Superior temporal gyrus (tissue), 1 donor: Measurements from ENCODE around the gene CPED1.
"Not testable (repeated sequence)": the region's sequence is repeated elsewhere in the genome, so short reads cannot be mapped to it uniquely, and the experiment has no call there.

ENCODE experiments used
- DNase-seq: peaks from one replicate; pipeline ENCODE4 v3.0.0-alpha.2; 2016; ENCODE audit errors: extremely low spot score

CPED1 gene

DNA sequence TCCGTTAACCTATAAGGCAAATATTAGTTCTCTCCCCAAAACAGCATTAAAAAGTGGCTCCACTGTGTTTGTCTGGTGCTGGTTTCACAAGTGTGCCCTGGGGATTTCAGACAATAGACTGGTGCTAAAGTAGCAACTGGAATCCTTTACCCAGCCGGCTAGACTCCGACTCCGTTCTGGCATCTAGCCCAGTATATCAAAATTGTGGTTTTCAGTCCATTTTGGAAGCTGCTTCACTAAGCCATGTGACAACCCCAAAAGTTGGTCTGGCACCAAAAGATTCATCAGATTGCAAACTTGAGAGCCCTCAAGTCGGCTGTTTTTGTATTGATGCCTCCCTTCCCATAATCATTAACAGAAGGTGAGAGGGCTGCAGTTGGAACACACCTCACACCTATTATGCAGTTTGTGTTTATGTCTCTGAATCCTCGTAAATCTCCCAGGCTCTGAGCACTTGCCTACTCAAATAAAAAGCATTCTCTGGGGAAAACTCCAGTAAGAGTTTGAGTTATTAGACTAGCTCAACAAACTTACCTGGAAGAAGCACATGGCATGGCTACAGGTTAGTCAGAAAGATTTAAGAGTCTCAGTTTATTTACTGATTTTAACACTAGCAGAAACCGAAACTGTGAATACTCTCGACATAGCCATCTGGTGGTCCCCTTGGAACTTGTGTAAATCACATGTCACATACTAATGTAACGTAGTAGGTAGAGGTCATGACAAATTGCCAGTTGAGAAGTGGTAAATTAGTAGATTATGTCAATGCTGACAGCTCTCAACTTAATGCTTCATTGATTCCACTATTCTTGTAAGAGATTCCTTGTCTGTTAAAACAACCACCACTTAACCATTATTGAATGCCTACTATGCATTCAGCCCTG, 325.5 kb downstream of the CPED1 start:
- no peak for DNase-seq

DNA sequence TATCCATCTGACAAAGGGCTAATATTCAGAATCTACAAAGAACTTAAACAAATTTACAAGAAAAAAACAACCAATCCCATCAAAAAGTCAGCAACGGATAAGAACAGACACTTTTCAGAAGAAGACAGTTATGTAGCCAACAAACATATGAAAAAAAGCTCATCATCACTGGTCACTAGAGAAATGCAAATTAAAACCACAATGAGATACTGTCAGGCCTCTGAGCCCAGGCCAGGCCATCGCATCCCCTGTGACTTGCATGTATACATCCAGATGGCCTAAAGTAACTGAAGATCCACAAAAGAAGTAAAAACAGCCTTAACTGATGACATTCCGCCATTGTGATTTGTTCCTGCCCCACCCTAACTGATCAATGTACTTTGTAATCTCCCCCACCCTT, 326.7 kb downstream of the CPED1 start:
- not testable (repeated sequence) for DNase-seq

DNA sequence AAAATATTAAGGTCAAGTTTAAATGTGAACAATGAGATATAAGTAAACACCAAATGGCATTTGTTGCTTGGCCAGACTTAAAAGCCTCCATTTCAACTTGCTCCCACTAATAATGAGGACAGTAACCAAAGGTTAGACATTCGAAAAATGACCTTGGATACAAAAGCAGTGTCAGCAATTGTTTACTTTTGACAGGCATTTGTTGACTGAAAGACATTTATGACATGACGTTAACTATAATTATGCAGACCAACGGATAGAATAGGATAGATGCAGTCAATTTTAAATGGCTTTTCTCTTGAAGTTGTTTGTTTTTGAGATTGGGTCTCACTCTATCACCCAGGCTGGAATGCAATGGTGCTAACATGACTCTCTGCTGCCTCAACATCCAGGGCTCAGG, 333.9 kb downstream of the CPED1 start:
- no peak for DNase-seq

DNA sequence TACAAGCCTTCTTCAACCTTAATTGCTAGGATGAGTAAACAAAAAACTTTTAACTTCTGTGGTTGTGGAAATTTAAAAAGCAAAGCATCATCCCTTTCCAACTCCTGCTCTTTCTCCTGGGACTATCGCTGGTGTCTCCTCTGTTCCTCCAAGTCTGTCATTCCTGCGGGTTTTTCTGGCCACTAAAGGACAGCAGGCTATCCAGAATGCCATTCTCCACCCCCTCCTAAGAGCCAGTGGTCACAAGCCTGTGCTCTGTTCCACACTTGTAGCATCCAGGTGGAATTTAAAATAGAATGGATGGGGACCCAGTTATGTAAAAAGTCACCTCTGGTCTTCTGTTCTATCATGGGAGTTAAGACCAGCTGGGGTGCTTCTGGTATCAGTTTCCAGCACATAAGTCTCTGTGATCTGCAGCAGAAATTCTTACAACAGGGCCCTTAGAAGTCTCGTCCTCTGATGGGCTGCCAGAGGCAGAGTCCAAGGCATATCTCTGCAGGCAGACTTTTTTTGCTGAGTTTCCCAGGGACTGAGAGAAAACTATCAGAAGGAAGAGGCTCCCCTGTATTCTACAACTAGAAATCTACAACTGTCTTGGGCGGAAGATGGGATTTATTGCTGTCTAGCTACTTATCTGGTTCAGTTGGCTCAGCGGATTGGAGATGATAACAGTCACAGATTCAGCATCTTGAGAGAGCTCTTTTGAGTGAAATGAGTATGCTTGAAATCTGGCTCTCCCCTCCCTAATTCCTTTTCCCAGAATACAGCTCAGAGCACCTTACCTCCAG, 335.2 kb downstream of the CPED1 start:
- DNase-seq = no peak

DNA sequence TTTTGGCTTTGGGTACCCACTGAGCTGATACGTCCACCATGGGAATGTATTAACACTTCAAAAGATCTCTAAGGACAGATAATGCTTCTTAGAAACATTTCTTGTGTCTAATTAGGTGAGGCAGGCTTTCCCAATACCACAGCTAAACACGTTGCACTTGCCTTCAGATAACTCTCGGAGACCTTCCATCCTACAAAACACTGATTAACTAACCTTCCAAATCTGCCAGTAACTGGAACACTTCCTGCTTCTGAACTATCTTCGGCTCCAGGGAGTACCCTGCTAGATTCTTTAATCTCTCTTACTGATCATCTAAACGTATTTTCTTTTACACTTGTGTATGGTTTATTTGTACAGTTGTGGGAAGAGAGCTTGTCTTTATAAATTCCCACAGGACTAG, 339.2 kb downstream of the CPED1 start:
- DNase-seq = no peak

DNA sequence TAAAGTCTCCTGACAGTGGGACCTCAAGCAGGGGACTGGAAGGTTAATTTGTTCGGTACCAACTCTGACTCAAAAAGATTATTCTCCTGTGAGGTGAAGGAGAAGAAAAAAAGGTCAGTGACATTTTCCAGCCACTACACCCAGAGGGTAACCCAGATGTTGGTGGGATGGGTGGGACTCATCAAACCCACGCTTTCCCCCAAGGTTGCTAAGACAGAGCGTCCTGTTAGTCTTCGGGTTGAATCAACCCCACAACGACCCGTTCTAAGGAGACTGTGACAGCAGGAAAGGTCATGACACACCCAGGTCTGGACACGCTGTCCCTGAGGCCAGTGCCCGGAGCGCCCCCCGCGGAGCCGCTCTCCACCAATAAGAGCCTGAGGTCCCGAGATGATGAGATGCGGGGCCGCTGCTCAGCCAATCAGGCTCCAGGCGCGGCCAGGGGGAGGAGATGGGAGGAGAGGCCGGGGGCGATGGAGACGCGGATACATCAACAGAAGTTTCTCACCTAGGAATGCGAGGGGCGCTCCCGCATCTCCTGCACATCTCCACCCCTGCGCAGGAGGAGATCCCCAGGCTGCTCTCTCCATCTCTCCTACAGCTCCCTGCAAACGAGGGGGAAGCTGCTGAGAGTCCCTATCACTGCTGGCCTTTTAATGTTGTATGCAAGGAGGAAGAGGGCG, 340.1 kb downstream of the CPED1 start, which contains the start of gene WNT16:
TSS of gene WNT16 (plus strand) at position 493 of the 683 bp plus-strand sequence. CDS start 293 bp downstream, outside the sequence.
- DNase-seq = no peak

DNA sequence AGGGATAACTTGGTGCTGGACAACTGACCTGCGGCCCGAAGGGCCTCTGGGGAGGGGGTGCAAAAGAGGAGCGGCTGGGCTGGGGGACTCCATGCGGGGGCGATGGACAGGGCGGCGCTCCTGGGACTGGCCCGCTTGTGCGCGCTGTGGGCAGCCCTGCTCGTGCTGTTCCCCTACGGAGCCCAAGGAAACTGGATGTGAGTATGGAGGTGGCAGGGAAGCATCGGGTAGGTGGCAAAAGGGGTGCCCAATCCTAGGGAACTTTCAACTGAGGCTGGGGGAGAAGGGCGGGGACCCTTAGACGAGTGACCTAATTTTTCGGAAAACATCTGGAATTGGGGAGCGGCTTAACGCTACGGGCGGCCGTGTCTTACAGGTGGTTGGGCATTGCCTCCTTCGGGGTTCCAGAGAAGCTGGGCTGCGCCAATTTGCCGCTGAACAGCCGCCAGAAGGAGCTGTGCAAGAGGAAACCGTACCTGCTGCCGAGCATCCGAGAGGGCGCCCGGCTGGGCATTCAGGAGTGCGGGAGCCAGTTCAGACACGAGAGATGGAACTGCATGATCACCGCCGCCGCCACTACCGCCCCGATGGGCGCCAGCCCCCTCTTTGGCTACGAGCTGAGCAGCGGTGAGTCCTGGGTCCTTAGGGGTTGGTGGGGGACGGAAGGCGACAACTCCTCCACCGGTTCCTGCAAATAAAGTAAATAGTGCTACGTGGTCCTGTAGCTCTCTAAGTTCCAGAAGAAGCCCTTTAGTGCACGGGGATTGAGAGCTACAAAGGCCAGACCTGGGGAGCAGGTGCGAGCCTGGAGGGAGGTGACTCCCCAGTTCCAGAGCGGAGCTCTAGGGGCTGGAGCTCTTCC, 340.9 kb downstream of the CPED1 start:
- DNase-seq = no peak

DNA sequence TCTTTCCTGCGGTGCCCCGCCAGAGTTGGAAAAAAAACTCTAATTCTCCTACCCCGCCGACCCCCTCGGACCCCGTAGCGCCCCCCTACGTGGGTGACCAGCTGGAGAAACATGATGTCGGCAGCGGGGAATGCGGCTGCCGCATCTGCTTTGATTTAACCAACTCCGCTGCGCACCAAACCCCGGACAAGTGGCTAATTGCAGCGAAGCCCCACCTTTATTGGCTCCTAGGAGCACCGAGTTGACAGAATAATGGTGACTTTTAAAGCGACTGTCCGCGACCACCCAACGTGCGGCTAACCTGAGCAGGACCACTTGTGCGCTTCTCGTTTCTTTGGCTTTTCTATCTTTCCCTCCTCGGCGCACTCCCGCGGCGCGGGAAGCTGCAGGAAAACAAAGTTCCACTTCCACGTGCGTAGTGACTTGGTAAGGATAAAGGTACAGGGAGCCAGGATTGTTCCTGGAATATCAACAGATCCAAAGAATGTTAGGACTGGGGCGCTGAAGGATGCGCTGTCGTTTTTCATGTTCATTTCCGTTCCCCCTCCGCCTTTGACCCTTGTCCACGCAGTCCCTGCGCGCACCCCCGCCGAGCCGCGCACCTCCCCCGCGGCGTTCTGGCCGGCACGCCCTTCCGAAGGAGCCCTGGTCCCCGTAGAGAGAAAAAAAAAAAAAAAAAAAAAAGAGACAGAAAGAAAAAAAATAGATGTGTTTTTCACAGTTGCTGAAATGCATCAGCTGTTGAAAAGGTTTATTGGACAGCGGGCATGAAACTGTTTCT, 341.7 kb downstream of the CPED1 start:
- DNase-seq = no peak

DNA sequence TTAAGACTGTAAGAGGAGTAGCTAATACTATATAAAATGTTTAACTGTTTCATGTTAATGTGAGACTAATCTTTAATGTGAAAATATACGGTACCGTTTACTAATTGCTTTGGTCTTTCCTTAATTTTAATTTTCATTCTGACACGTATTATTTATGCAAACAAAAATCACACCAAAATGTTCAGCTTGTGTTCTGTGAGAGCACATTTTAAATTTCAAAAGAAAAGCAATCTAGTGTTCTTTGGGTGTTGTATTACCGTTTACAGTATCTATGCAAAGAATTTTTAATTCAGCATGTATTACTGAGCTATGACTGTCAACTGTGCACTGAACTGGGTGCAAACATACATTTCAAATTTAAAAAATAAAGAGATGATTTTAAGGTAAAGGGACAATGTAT, 342.5 kb downstream of the CPED1 start:
- no peak for DNase-seq

DNA sequence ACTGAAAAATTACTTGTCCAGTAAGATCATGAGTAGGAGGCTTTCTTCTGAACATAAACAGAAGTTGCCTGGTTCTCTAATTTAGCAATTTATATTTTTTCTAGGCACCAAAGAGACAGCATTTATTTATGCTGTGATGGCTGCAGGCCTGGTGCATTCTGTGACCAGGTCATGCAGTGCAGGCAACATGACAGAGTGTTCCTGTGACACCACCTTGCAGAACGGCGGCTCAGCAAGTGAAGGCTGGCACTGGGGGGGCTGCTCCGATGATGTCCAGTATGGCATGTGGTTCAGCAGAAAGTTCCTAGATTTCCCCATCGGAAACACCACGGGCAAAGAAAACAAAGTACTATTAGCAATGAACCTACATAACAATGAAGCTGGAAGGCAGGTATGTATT, 343.1 kb downstream of the CPED1 start:
- no peak for DNase-seq

DNA sequence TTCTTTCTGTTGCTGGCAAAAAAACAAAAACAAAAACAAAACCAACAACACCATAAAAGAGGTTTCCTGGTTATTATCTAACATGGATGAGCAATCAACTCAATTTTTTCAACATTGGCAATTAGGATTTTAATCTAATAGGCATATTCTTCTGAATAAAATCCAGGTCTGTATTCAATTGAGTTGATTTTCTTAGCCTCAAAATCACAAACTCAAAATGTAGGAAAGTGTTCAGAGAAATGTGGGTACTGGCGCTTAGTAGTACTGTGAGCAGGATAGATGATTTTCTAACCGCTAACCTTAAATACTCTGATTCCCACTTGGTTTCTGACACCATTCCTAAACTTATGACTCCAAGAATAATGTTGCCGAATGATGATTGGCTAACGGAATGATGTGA, 345.9 kb downstream of the CPED1 start:
- DNase-seq = no peak

DNA sequence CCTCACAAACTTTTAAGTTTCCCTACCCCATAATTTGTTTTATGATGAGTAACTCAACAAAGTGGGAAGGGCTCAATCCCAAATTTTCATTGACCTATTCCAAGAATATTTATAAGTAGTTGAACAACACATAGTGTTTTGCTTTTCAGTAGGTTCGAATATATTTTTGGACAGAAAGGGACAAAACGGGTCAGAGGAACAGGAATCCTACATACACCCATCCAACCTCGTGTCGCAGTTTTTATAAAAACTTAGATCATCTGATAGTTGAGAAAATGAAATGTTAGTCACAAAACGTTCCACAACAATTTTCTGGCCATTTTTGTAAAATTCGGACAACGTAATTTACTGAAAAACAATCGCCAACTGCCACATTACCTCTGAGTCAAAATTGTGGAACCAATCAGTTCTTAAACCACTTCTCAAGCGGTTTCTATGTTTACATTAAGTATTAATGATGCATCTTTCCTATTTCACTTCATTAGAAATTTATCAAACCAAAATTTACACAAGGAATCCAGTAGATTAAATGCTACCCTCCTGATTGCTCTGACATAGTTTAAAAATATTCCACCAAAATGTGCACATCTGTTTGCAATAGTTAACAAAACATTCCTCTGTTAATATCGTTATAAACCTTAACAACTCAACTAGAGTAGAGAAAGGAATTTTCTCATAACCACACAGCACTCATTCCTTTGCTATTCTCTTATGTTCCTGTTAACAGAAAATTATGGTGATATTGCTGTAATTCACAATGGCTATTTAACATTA, 346.6 kb downstream of the CPED1 start:
- DNase-seq = no peak

DNA sequence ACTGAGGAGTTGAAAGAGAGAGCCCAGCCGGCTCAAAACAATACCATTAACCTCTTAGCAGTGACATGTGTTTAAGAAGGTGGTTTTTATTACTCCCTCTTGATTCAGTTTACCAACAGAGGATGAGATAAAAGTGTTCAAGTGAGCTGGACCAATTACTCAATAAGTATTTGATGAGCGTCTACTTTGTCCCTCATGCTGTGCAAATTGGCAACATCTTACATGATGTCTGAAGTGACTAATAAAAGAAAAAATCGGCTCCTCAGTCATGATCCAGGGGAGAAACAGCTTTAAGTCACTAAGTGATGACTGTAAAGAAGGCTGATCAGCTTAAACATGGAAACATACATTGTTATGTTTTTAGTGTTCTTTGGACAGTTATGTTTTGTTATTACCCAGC, 348.1 kb downstream of the CPED1 start:
- no peak for DNase-seq

DNA sequence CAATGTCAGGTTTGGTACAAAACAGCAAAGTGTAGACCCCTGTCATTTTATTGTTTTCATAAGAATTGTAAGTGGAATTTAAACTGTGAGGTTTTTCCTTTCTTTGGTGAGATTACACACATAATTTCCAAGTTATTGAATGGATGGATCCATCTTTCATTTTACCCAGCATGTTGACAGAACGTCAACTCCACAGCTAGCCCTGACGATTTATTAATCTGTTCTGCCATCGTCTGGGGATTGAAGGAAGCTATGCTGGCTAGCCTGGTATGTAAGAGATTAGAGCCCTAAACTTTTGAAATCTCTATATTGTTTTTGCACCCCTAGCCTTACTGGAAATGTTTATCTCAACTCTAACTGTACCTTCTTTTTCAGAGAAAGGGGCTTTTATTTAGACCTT, 348.9 kb downstream of the CPED1 start:
- DNase-seq = no peak

DNA sequence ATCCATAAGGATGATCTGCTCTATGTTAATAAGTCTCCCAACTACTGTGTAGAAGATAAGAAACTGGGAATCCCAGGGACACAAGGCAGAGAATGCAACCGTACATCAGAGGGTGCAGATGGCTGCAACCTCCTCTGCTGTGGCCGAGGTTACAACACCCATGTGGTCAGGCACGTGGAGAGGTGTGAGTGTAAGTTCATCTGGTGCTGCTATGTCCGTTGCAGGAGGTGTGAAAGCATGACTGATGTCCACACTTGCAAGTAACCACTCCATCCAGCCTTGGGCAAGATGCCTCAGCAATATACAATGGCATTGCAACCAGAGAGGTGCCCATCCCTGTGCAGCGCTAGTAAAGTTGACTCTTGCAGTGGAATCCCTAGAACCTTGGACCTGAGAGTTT, 350.6 kb downstream of the CPED1 start:
- DNase-seq = no peak

DNA sequence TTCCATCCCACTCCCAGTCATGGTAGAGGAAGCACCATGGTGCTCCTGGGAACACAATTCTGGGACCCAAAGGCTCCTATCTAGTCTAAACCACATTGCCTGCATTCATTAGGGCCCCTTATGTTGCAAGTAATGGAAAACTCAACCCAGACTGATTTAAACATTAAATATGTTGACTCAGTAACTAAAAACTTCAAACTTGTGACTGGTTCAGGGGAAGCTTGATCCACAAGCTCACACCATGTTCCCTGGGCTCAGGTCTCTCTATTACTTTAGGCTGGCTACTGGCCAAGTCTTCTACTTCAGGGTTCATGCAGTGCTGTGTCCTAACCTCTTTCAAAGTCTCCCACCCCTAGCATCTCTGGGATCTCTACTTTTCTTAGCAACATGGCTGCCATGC, 353.4 kb downstream of the CPED1 start:
- DNase-seq = no peak

DNA sequence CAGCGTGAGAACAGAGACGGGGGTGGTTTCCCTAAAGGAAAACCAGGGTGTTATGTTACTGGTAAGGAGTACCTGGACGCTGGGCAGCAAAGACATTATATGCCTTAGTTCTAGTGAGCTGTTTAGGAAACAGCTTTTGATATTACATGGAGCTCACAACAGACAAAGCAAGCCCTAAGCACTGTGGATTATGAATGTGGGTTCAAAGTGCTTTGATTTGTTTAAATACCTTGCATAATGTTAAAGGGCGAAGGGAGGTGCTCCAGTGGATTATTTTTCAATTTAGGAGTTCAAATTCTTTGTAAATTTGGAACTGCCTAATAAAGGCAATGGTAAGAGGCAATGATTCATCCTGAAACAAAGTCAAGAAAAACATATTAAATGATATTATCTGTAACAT, 354.1 kb downstream of the CPED1 start:
- no peak for DNase-seq

DNA sequence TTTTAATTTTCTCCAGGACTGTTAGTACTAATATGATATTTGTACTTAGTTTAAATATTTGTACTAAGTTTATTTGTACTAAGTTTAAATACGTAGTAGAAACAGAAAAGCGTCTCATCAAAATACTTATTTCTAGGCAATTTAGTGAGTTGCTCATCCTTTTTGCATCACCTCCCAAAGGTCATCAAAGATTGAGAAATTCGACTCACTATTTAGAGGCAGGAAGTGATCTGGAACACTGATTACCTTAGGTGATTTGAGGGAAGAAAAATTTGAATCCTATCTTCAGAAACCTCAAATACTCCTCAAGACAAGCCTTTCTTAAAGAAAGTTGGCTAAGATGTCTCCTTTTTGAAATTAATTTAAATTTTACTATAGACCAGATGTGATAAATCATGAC, 354.8 kb downstream of the CPED1 start:
- no peak for DNase-seq

DNA sequence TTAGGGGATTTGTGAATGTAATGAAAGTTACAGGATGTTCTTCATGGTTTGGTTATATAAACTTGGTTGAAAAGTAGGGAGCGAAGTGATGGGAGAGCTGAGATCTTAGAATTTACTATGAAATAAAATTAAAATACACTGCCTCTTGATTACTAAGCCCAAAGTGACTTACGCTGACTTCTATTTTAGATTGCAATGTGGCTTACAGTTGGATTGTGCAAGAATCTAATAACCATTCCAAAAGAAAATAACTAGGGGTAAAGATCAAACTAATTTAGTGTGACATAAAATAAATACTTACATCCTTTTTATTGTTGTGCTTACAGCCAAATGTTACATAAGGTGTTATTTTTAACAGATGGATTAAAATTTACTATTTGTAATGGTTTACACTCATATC, 355.6 kb downstream of the CPED1 start:
- no peak for DNase-seq

DNA sequence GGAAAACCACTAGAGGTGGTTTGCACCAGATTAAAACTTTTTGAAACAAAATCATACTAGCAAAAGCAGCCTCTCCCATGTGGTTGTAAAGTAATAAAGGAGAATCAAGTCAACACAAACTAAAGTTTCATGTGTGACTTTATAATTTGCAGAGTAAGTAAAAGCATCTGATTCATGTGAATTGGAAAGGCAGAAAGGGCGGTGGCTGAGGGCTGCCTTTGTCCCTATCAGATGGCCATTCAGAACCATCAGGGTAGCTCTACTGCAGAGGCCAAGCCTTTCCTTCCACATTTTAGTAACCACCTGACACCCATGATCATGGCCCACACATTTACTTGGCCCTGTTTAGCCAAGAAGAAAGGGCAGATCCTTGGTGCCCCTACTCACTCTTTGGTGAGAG, 356.0 kb downstream of the CPED1 start:
- DNase-seq = no peak
